Measurements from ENCODE around the gene USP46.

- TF ChIP-seq CTCF (conservative IDR thresholded peaks at IDR 0.05 in 1 of 2, IDR thresholded peaks at IDR 0.05 in 1 of 2; ENCODE audit: extremely low read depth in 1 of 2, insufficient read depth in 1 of 2, low read depth in 1 of 2, low read length in 2 of 2) (no peak), EZH2 (IDR thresholded peaks at IDR 0.05; ENCODE audit: borderline replicate concordance, low read length) (no peak)
Observed at GRCh38 chr4:52693492-52693891, 34.4 kb upstream of the USP46 start.
